Activated T-helper 1 cell treated with anti-CD3 and anti-CD28 coated beads, Interleukin-2, amount 50 U/mL, for 16 hours (primary cell): Measurements from ENCODE around the gene FAM229B.

ENCODE experiments used
- DNase-seq, 2 donors: peaks; one replicate each; pipeline ENCODE4 v3.0.0-alpha.2; 2020; ENCODE audit warnings: low read depth in 1 of 2, low spot score in 1 of 2

The FAM229B gene

DNA sequence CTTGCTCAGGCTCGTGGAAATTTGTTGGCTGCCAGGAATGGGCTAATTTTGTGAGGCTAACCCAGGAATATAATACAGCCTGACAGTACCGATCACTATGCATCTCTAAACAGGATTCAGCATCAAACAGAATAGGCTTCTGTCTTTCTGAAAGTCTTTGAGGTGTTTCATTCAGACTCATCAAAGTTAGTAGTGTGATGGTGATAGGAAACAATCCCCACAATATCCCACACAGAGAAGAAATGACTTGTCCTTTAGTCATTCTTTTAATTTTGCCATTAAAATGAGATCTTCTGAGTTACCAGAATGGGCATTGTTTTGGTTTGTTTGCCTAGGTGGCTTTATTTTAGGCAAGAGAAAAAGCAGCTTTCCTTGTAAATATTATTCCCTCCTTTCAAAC, 54.3 kb downstream of the FAM229B start:
- DNase-seq = no peak

DNA sequence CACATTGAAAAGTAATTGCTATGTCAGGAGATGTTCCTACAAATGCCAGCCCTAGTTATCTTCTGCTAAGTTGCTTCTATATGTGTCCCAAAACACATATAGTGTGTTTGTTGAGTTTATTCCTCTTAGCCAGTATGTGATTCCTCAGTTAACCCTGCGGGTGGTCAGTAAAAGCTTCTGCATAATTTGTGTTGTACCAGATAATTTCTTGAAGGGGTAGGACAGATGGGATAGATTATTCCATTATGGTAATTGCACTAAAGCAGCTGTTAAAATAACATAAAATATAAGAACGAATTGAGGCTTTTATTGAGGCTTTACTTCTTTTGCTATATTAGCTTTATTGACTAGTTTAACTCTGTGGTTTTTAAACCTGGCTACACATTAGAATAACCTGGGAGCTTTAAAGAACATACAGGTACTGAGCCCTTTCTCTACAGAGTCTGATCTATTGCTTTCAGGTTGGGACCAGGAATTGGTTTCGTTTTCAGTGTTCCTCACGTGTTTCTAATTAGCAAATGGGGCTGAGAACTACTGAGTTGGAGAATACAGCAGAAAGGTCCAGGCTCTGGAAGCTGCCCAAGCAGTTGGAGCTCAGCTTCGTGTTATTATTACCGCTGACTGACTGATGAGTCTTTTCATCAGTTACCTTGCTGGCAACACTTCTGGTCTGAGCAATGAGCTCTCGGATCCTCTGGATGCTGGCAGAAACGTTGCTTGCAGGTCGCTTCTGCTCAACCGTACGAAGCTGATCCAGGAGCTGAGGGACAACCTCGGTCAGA, 56.9 kb downstream of the FAM229B start:
- no peak for DNase-seq

DNA sequence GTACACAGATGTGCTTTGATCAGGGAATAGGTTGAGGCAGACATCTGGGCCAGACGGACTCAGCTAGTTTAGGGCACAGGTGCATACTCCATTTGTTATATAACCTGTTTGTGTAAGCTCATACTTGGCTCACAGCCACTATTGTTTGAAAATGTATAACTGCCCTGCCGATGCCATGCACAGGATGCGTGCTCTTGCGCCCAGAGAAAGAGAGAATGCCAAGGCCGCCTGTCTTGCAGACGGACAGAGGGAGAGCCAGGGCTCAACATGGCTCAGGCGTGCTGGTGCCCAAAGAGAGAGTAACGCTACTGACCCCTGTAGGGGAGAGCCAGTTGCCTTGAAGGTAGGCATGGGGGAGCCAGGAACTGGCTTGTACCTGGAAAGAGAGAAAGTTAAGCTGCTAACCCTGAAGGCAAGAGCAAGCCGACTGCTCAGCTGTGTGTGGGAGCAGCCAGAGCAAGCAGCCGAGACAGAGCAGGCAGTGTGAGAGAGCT, 57.7 kb downstream of the FAM229B start:
- DNase-seq = no peak

DNA sequence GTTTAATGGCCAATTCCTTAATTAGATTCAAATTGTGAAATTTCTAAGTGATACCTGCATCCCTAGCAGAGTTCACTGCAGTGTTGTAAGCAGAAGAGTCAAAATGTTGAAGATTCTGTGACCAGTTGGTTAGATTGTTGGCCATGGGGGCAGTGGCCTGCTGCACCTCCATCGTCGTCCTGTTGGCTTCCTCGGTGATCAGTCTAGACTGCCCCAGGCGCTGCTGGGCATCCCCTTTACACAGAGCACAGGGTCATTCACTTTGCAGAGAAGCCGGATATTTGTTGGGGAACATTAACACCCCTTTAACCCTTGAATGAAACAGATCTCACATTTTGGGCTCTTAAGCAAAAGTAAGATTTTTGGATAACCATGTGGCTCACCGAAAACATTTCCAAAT, 60.7 kb downstream of the FAM229B start:
- DNase-seq = no peak

DNA sequence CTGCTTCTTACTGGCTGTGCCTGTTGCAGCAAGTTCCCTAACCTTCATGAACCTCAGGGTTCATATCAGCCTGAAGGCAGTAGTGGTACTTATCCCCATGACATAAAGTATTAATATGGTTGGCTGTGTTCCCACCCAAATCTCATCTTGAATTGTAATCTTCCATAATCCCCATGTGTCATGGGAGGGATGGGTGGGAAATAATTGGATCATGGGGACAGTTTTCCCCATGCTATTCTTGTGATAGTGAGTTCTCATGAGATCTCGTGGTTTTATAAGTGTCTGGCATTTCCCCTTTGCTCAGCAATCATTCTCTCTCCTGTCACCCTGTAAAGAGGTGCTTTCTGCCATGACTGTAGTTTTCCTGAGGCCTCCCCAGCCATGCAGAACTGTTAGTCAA, 61.8 kb downstream of the FAM229B start:
- DNase-seq = no peak

DNA sequence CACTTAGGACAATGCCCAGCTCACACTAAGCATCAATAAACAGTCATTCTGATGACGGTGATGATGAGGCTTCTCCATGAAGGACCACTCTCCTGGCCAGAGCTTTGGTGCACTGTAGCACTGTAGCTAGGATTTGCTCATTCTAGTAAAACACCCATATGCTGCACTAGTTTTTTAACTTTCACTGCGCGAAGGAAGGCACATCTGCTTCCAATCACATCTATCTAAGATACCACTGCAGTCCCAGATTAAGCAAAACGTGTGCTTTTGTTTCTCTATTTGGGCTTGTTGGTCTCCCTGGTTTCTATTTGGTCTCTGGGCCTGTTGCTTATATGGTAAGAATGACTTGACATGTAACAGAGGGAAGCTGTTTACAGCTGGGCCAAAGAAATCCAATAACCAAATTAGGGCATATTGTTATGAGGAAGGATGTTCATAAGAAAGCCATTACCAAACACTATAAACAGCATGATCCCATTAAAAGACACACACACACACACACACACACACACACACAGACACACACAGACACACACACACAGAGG, 62.4 kb downstream of the FAM229B start:
- DNase-seq = no peak

DNA sequence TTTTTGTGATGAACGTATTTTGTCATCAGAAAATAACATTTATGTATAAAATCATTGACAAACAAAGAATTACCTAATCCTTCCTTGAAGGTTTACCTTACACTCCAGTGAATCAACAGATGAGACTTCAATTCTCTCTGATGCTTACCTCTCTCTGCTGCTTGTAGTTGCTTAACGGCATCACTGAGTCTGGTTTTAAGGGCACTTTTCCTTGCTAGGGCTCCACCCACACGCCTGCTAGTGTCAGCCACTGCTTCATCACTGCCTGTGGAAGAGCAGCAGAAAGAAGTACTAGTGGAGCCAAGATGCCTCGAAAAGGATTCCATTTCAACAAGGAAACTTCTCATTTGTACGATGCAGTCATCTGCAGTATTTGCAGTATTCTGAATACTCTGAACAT, 63.0 kb downstream of the FAM229B start:
- DNase-seq = no peak
